H9 (cell line): ENCODE results near the gene MAGEA9. TPM values are rescaled to one million over a fixed set of nuclear protein-coding genes. Genes with fewer than 3 reads are reported as not detected.

Experiments used
- DNase-seq: peaks from one replicate; pipeline ENCODE4 v3.0.0-alpha.2; 2017
- H2AFZ ChIP-seq: one replicate; pipeline ENCODE4 v1.6.1; 2013; ENCODE audit warnings: mild to moderate bottlenecking, low read length, control low read depth, moderate library complexity
- H2AK5ac ChIP-seq: 2 replicates; pipeline ENCODE4 v1.6.1; 2013; ENCODE audit warnings: low read length, control low read depth, mixed read lengths; ENCODE audit not compliant: insufficient read length
- H2BK120ac ChIP-seq: one replicate; pipeline ENCODE4 v1.6.1; 2013; ENCODE audit warnings: low read depth, mild to moderate bottlenecking, low read length, control low read depth, inconsistent platforms; ENCODE audit not compliant: poor library complexity, severe bottlenecking
- H2BK12ac ChIP-seq: 2 replicates; pipeline ENCODE4 v1.6.1; 2013; ENCODE audit warnings: low read length, control low read depth, mixed read lengths, low read depth; ENCODE audit not compliant: insufficient read length
- H2BK15ac ChIP-seq: 2 replicates; pipeline ENCODE4 v1.6.1; 2013; ENCODE audit warnings: low read depth, low read length, control low read depth
- H2BK20ac ChIP-seq: one replicate; pipeline ENCODE4 v1.6.1; 2013; ENCODE audit warnings: low read depth, mild to moderate bottlenecking, low read length, control low read depth, inconsistent platforms; ENCODE audit not compliant: poor library complexity, severe bottlenecking
- H2BK5ac ChIP-seq: 2 replicates; pipeline ENCODE4 v1.6.1; 2013; ENCODE audit warnings: low read length, control low read depth, mixed read lengths; ENCODE audit not compliant: insufficient read length
- H3K14ac ChIP-seq: 2 replicates; pipeline ENCODE4 v1.6.1; 2013; ENCODE audit warnings: low read length, control low read depth; ENCODE audit not compliant: insufficient read depth
- H3K18ac ChIP-seq: 2 replicates; pipeline ENCODE4 v1.6.1; 2013; ENCODE audit warnings: low read depth, mild to moderate bottlenecking, mixed read lengths, low read length, control low read depth; ENCODE audit not compliant: insufficient read length
- H3K23ac ChIP-seq: 2 replicates; pipeline ENCODE4 v1.6.1; 2013; ENCODE audit warnings: low read length, control low read depth, mixed read lengths, low read depth; ENCODE audit not compliant: insufficient read length
- H3K23me2 ChIP-seq: 2 replicates; pipeline ENCODE4 v1.6.1; 2013; ENCODE audit warnings: low read depth, mild to moderate bottlenecking, mixed read lengths, low read length, control low read depth; ENCODE audit not compliant: insufficient read length, poor library complexity, severe bottlenecking
- H3K27ac ChIP-seq: 2 replicates; pipeline ENCODE4 v1.5.1; 2013; ENCODE audit warnings: low read length, control low read depth, mixed read lengths, low read depth; ENCODE audit not compliant: insufficient read length
- H3K27me3 ChIP-seq: 2 replicates; pipeline ENCODE4 v1.6.1; 2013; ENCODE audit warnings: low read length, control low read depth, inconsistent platforms; ENCODE audit not compliant: insufficient read depth
- H3K4ac ChIP-seq: 2 replicates; pipeline ENCODE4 v1.6.1; 2013; ENCODE audit warnings: low read depth, mild to moderate bottlenecking, control low read depth, inconsistent platforms, low read length, moderate library complexity
- H3K4me1 ChIP-seq: 2 replicates; pipeline ENCODE4 v1.6.1; 2013; ENCODE audit warnings: low read length, control low read depth, inconsistent platforms; ENCODE audit not compliant: insufficient read depth
- H3K4me2 ChIP-seq: 2 replicates; pipeline ENCODE4 v1.6.1; 2013; ENCODE audit warnings: low read length, control low read depth, mixed read lengths; ENCODE audit not compliant: insufficient read length, insufficient read depth
- H3K56ac ChIP-seq: 2 replicates; pipeline ENCODE4 v1.6.1; 2013; ENCODE audit warnings: low read depth, mild to moderate bottlenecking, mixed read lengths, low read length, control low read depth; ENCODE audit not compliant: insufficient read length
- H3K79me1 ChIP-seq: 2 replicates; pipeline ENCODE4 v1.6.1; 2013; ENCODE audit warnings: low read depth, mild to moderate bottlenecking, moderate library complexity, low read length, control low read depth, inconsistent platforms; ENCODE audit not compliant: insufficient read depth, poor library complexity, severe bottlenecking
- H3K79me2 ChIP-seq: 2 replicates; pipeline ENCODE4 v1.6.1; 2013; ENCODE audit warnings: low read length, control low read depth, inconsistent platforms; ENCODE audit not compliant: insufficient read depth
- H3K9ac ChIP-seq: 2 replicates; pipeline ENCODE4 v1.6.1; 2013; ENCODE audit warnings: low read length, control low read depth, mixed read lengths; ENCODE audit not compliant: insufficient read length; ENCODE audit errors: extremely low read depth
- H3K9me3 ChIP-seq: one replicate; pipeline ENCODE4 v1.6.1; 2013; ENCODE audit warnings: low read depth, low read length, inconsistent platforms; ENCODE audit not compliant: control insufficient read depth
- H3T11ph ChIP-seq: one replicate; pipeline ENCODE4 v1.6.1; 2013; ENCODE audit warnings: mild to moderate bottlenecking, low read length, control low read depth, inconsistent platforms
- H4K20me1 ChIP-seq: one replicate; pipeline ENCODE4 v1.6.1; 2013; ENCODE audit not compliant: control insufficient read depth, insufficient read length, insufficient read depth
- H4K5ac ChIP-seq: 2 replicates; pipeline ENCODE4 v1.6.1; 2013; ENCODE audit warnings: low read depth, mild to moderate bottlenecking, mixed read lengths, low read length, control low read depth; ENCODE audit not compliant: insufficient read length
- H4K8ac ChIP-seq: replicated peaks from 2 replicates; pipeline ENCODE4 v1.6.1; 2013; ENCODE audit warnings: low read length, control low read depth, mixed read lengths, low read depth; ENCODE audit not compliant: insufficient read length
- H4K91ac ChIP-seq: 2 replicates; pipeline ENCODE4 v1.6.1; 2013; ENCODE audit warnings: low read depth, mild to moderate bottlenecking, moderate library complexity, mixed read lengths, low read length, control low read depth; ENCODE audit not compliant: insufficient read length
- H3K27ac Mint-ChIP-seq, 3 experiments: 2 replicates in 2 of 3; 3 replicates in 1 of 3; pipeline ENCODE4 v1.8.0; 2020 to 2021; ENCODE audit warnings: mixed read lengths in 3 of 3, mild to moderate bottlenecking in 1 of 3, moderate library complexity in 1 of 3
- H3K27me3 Mint-ChIP-seq: 2 replicates; pipeline ENCODE4 v1.8.0; 2021; ENCODE audit warnings: low read depth, mild to moderate bottlenecking, moderate library complexity, mixed read lengths
- H3K36me3 Mint-ChIP-seq, 3 experiments: 2 replicates in 2 of 3; 3 replicates in 1 of 3; pipeline ENCODE4 v1.8.0; 2020 to 2021; ENCODE audit warnings: low read depth in 3 of 3, mixed read lengths in 3 of 3; ENCODE audit not compliant: insufficient read depth in 1 of 3
- H3K4me1 Mint-ChIP-seq, 2 experiments: 2 replicates each; pipeline ENCODE4 v1.8.0; 2020; ENCODE audit warnings: mixed read lengths in 2 of 2
- H3K4me3 Mint-ChIP-seq, 2 experiments: 2 replicates in 1 of 2; 3 replicates in 1 of 2; pipeline ENCODE4 v1.8.0; 2020 to 2021; ENCODE audit warnings: mild to moderate bottlenecking in 2 of 2, mixed read lengths in 2 of 2, moderate library complexity in 1 of 2
- H3K9me3 Mint-ChIP-seq, 2 experiments: 2 replicates in 1 of 2; 3 replicates in 1 of 2; pipeline ENCODE4 v1.8.0; 2020; ENCODE audit warnings: mild to moderate bottlenecking in 2 of 2, mixed read lengths in 2 of 2, moderate library complexity in 1 of 2
- CTCF ChIP-seq: fragments of 200-600 bp; sonication (generic); conservative IDR thresholded peaks from 3 replicates; pipeline ENCODE4 v1.8.0; 2021; ENCODE audit warnings: antibody characterized with exemption, mild to moderate bottlenecking
- WGBS: extraction: QIAGEN DNeasy Blood & Tissue Kit; methylation state at CpG from one replicate; pipeline ENCODE4 v1.1.7; 2013; ENCODE audit warnings: missing lambda C conversion rate, low lambda C conversion rate, mixed read lengths; ENCODE audit not compliant: insufficient read length; ENCODE audit errors: extremely low coverage; 5-methylcytosine and 5-hydroxymethylcytosine counted together
- total RNA-seq: library from RNA; stranded (reverse); gene quantifications from 2 replicates; pipeline ENCODE4 v1.2.1, GENCODE V29; 2021

Gene MAGEA9
- total RNA-seq, 1 experiment from 2014 or later, result 0.28 TPM

- H4K8ac ChIP-seq, result no peak overlapping the region
- no peak for TF ChIP-seq CTCF
- H3K27ac Mint-ChIP-seq, result no peak overlapping the region
- no peaks in the 10 kb centered on the region for H3K79me1 ChIP-seq
- no peak overlapping the region for H2BK20ac ChIP-seq
- no peak overlapping the region for H2BK120ac ChIP-seq
- peaks cover 44% of the 10 kb centered on the region for H3K9me3 ChIP-seq
- H2BK5ac ChIP-seq, result no peak overlapping the region
- no peak overlapping the region for H2AFZ ChIP-seq
- H2BK12ac ChIP-seq, result no peak overlapping the region
- no peak overlapping the region for H2BK15ac ChIP-seq
- H3K14ac ChIP-seq, result no peak overlapping the region
- peaks cover 4% of the 10 kb centered on the region; the same call in 1 of the 2 replicates for H3K27me3 Mint-ChIP-seq
- no peak overlapping the region for H4K91ac ChIP-seq
- peaks cover 70 to 77% of the 10 kb centered on the region in 2 experiments for H3K9me3 Mint-ChIP-seq
- no peak overlapping the region for H3K4me2 ChIP-seq
- H3K36me3 Mint-ChIP-seq, result peaks cover 3 to 7% (median 7%) of the 10 kb centered on the region in 3 experiments; a peak in 6 of 7 replicates
- no peak overlapping the region for H3K27ac ChIP-seq
- no peak overlapping the region for H3K4me3 Mint-ChIP-seq
- no peak overlapping the region for H4K5ac ChIP-seq
- peaks cover 2% of the 10 kb centered on the region; the same call in 1 of the 2 replicates for H3K4me1 ChIP-seq
- H2AK5ac ChIP-seq, result no peak overlapping the region
- WGBS, result no CpG with 5 or more reads among the region's 12 CpGs
- H4K20me1 ChIP-seq, result no peaks in the 10 kb centered on the region
- no peak overlapping the region for H3T11ph ChIP-seq
- H3K9ac ChIP-seq, result no peak overlapping the region
- H3K27me3 ChIP-seq, result no peaks in the 10 kb centered on the region
- H3K18ac ChIP-seq, result no peak overlapping the region
- no peak overlapping the region for H3K23ac ChIP-seq
- H3K56ac ChIP-seq, result no peak overlapping the region
- no peak overlapping the region for H3K4ac ChIP-seq
- DNase-seq, result no peak
- no peaks in the 10 kb centered on the region for H3K79me2 ChIP-seq
- no peaks in the 10 kb centered on the region for H3K23me2 ChIP-seq
- peaks cover 11 to 14% of the 10 kb centered on the region in 2 experiments for H3K4me1 Mint-ChIP-seq
Measured at GRCh38 chrX:149807747-149808458, 26.2 kb downstream of the MAGEA9 start.
